Nephron progenitor cell (in vitro differentiated cells): ENCODE data around the gene AGBL4.

Source experiments
- DNase-seq: peaks from one replicate; pipeline ENCODE4 v3.0.0; 2021
- H3K27ac Mint-ChIP-seq: 2 replicates; pipeline ENCODE4 v1.8.0; 2021; ENCODE audit warnings: mild to moderate bottlenecking, moderate library complexity, mixed read lengths
- H3K27me3 Mint-ChIP-seq: 2 replicates; pipeline ENCODE4 v1.8.0; 2021; ENCODE audit warnings: mild to moderate bottlenecking, low read depth, mixed read lengths; ENCODE audit not compliant: poor library complexity
- H3K36me3 Mint-ChIP-seq: 2 replicates; pipeline ENCODE4 v1.8.0; 2021; ENCODE audit warnings: low read depth, mixed read lengths
- H3K4me1 Mint-ChIP-seq: 2 replicates; pipeline ENCODE4 v1.8.0; 2021; ENCODE audit warnings: mixed read lengths
- H3K4me3 Mint-ChIP-seq: 2 replicates; pipeline ENCODE4 v1.8.0; 2021; ENCODE audit warnings: mild to moderate bottlenecking, moderate library complexity, mixed read lengths
- H3K9me3 Mint-ChIP-seq: 2 replicates; pipeline ENCODE4 v1.8.0; 2021; ENCODE audit warnings: mild to moderate bottlenecking, moderate library complexity, mixed read lengths
- CTCF ChIP-seq: fragments of 200-600 bp; sonication (generic); IDR thresholded peaks from 2 replicates; pipeline ENCODE4 v1.5.0; 2021; ENCODE audit warnings: antibody characterized with exemption

AGBL4 gene

DNA sequence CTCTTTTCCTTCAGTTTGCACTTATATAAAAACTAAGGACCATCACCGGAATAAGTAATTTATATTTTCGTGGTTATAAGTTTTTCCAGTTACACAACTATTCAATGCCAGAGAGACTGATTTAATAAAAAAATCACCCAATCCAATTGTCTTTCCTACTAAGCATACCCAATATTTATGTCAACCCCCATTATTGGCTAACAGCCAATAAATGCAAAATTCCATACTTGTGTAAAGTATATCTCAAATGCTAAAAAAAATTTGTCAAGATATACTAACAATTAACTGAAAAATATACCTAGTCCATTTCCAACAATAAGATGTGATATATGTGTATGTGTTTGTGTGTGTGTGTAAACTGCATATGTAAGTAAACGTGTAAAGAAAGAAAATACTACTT, 117.4 kb downstream of the AGBL4 start:
- peaks cover 75% of the 10 kb centered on the region for H3K9me3 Mint-ChIP-seq
- no peak for TF ChIP-seq CTCF
- no peak overlapping the region for H3K4me3 Mint-ChIP-seq
- H3K27ac Mint-ChIP-seq, result no peak overlapping the region
- H3K4me1 Mint-ChIP-seq, result no peaks in the 10 kb centered on the region
- no peaks in the 10 kb centered on the region for H3K27me3 Mint-ChIP-seq
- DNase-seq, result no peak
- H3K36me3 Mint-ChIP-seq, result no peaks in the 10 kb centered on the region

GRCh38 chr1:49864581-49864980, 159.2 kb downstream of the AGBL4 start:
- TF ChIP-seq CTCF, result no peak
- Mint-ChIP-seq H3K4me1 (no peaks in the 10 kb centered on the region), H3K9me3 (peaks cover 92% of the 10 kb centered on the region), H3K27ac (no peak overlapping the region), H3K36me3 (no peaks in the 10 kb centered on the region), H3K27me3 (no peaks in the 10 kb centered on the region), H3K4me3 (no peak overlapping the region)
- DNase-seq, result no peak

DNA sequence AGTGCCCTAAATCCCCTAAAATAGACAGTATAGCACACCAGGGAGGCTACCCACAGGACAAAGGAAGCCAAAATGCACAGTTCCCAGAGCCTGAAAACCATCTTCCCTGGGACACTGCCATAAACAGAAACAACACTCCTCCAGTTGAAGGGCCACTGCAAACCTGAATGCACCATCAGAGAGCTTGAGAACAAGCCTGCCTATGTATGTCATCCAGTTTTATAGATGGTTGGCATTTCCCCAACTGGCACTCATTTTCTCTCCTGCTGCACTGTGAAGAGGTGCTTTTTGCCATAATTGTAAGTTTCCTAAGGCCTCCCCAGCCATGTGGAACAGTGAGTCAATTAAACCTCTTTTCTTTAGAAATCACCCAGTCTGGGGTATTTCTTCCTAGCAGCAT, 169.0 kb downstream of the AGBL4 start:
- Mint-ChIP-seq H3K36me3 (no peaks in the 10 kb centered on the region), H3K4me1 (no peaks in the 10 kb centered on the region), H3K4me3 (no peak overlapping the region), H3K9me3 (peaks cover 71% of the 10 kb centered on the region), H3K27me3 (no peaks in the 10 kb centered on the region), H3K27ac (no peak overlapping the region)
- DNase-seq, result no peak
- no peak for TF ChIP-seq CTCF

DNA sequence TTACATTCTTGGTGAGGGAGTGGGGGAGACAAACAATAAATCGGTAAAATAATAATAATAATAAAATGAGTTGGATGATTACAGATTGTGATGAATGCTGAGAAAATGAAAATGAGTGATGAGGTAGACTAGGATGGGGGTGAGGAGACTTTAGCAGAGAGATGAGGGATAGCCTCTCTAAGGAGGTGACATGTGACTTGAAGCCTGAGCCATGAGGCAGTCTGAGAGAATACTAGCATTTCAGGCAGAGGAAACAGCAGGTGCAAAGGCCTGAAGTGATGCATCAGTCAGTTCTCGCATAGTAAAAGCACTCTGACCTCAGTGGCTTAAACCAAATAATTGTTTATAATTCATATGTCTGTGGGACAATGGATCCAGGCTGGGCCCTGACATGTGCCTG, 181.2 kb downstream of the AGBL4 start:
- Mint-ChIP-seq H3K4me1 (no peaks in the 10 kb centered on the region), H3K9me3 (peaks cover 94% of the 10 kb centered on the region), H3K4me3 (no peak overlapping the region), H3K27ac (no peak overlapping the region), H3K36me3 (no peaks in the 10 kb centered on the region), H3K27me3 (no peaks in the 10 kb centered on the region)
- no peak for TF ChIP-seq CTCF
- no peak for DNase-seq

- peaks cover 93% of the 10 kb centered on the region for H3K9me3 Mint-ChIP-seq
Measured at GRCh38 chr1:49841767-49842166, 182.0 kb downstream of the AGBL4 start.

More at GRCh38 chr1:49841767-49842166, 182.0 kb downstream of the AGBL4 start:
- no peak for TF ChIP-seq CTCF
- no peaks in the 10 kb centered on the region for H3K27me3 Mint-ChIP-seq
- H3K4me3 Mint-ChIP-seq, result no peak overlapping the region
- DNase-seq, result no peak
- H3K36me3 Mint-ChIP-seq, result no peaks in the 10 kb centered on the region
- no peak overlapping the region for H3K27ac Mint-ChIP-seq
- H3K4me1 Mint-ChIP-seq, result no peaks in the 10 kb centered on the region
